GM21360 (cell line): Measurements from ENCODE around the gene PASD1.
A peak's percentile ranks its signal among the peaks of the same experiment; 100 is the strongest.
"Not testable (repeated sequence)": the region's sequence is repeated elsewhere in the genome, so short reads cannot be mapped to it uniquely, and the experiment has no call there.

Experiments
- ATAC-seq: cut with Tn5 transposase; IDR thresholded peaks from one replicate; pipeline ENCODE4 v1.9.1; 2021; ENCODE audit warnings: mild to moderate bottlenecking, moderate library complexity; ENCODE audit not compliant: unreplicated experiment

The PASD1 gene

DNA sequence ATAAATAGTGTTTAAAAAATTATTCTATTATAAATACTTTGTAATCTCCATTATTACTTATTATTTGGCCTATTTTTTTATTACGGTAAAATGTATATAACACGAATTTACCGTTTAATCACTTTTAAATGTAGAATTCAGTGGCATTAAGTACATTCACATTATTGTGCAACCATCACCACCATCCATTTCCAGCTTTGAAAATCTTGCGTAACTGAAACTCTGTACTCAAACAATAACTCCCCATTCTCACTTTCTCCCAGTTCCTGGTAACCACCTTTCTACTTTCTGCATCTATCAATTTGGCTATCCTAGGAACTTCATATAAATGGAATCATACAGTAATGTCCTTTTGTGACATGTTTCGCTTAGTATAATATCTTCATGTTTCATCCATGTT, 45.7 kb downstream of the PASD1 start:
- ATAC-seq = no peak

GRCh38 chrX:151621422-151621821, 57.9 kb downstream of the PASD1 start:
- ATAC-seq = no peak

DNA sequence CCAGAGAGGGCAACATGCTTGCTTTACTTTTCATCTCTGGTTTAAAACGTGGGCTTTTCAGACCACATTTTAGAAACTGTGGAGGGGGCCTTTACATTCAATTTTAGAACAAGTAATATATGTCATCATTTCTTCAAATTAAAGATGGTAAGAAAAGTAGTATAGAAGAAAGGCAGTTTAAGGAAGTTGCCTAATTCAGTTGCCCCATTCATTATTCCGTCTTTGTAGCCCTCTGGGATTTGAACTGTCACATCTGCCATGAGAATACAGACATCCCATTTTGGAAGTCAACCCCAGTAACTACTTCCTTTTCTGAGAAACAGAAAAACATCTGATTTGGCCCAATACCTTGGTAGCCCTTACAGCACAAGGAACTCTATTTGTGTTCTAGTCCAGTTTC, 61.2 kb downstream of the PASD1 start:
- ATAC-seq = no peak

DNA sequence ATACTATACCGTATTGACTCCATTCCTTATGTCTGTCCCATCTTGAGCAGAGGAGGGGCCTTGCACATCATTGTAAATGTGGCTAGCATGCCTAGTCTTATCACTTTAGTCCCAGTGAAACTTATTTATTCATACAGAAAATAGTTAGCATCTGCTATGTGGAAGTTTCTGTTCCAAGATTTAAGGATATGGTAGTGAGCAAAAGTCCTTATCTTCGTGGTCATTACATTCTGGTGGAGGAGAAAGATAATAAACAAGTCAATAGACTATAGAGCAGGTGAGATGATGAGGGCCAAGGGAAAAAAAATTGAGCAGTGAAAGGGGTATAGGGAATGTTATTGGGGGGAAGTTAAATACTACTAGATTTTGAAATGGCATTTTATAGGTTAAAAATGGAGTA, 68.3 kb downstream of the PASD1 start:
- ATAC-seq = no peak

DNA sequence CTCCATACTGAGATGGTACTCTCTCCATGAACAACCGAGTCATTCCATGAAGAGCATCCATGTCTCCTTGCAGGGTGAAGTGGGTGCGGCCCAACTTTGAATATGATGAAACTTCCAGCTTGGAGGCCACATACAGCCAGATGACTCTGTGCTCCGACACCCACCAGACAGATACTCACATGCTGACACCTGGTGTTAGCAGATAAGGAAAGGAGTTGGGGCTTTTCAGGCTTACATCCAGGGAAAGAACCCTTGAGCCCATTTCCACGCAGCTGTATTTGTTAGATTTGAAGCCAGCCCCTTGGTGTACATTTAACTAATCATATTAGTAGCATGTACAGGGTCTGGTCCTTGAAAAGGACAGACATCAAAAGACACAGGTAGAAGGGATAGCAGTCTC, 69.7 kb downstream of the PASD1 start:
- ATAC-seq = no peak

DNA sequence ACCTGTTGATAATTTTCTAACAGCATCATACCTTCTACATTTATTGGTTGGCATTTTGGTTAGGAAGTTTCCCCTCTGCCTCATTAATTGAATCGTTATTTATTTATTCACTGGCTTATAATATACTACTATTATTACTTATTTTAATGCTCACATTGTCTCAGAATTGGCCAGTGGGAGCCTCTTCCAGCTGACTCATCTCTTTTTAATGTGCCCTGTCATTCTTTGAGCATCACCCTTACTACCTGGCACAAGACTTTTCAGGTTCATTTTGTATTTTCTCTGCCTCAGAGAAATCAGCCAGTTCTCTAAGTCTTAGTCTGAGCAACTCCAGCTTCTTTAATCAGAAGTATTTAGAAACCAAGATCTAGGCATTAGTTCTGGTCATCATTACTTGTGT, 71.5 kb downstream of the PASD1 start:
- no peak for ATAC-seq

GRCh38 chrX:151641564-151641963, 78.1 kb downstream of the PASD1 start:
- ATAC-seq = no peak

GRCh38 chrX:151675121-151675746, 111.8 kb downstream of the PASD1 start:
- no peak for ATAC-seq

GRCh38 chrX:151676196-151676595, 112.7 kb downstream of the PASD1 start:
- ATAC-seq = no peak

GRCh38 chrX:151679798-151680402, 116.4 kb downstream of the PASD1 start:
- no peak for ATAC-seq

DNA sequence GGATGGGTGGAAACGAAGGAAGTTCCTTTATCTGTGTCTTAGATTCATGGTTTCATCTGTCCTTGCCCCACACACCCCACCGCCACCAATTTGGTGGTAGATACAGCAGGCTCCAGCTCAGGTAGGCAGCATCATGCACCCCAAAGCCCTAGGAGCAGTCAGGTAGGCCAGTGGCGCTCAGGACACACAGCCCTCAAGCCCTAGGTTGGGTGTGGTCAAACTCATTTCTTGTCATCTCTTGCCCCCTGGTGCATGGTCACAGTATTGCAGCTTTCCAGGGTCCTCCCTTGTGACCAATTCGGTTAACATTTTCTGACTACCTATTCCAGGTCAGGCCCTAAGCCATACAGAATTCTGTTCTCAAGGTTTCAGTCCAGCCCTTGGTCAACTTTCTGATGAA, 117.3 kb downstream of the PASD1 start:
- ATAC-seq = peak; percentile 97

DNA sequence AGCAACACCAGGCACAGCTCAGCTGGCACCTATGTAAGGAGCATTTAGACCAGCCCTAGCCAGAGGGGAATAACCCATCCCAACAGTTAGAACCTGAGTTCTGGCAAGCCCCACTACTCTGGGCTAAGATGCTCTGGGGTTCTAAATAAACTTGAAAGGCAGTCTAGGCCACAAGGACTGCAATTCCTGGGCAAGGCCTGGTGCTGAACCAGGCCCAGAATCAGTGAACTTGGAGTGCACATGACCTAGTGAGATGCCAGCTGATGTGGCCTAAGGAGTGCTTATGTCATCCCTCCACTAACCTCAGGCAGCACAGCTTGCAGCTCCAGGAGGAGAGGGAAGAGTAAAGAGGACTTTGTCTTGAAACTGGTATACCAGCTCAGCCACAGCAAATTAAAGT, 124.2 kb downstream of the PASD1 start:
- no peak for ATAC-seq

DNA sequence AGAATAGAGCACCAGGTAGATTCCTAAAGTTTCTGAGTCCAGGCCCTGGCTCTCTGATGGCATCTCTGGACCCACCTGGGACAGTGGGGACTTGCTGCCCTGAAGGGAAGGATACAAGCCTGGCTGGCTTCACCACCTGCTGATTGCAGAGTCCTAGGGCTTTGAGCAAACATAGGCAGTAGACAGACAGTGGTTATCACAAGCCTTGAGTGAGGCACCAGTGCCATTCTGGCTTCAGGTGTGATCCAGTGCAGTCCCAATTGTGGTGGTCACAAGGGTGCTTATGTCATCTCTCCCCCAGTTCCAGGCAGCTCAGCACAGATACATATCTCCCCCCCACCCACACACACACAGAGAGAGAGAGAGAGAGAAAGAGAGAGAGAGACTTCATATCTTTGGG, 125.2 kb downstream of the PASD1 start:
- no peak for ATAC-seq

DNA sequence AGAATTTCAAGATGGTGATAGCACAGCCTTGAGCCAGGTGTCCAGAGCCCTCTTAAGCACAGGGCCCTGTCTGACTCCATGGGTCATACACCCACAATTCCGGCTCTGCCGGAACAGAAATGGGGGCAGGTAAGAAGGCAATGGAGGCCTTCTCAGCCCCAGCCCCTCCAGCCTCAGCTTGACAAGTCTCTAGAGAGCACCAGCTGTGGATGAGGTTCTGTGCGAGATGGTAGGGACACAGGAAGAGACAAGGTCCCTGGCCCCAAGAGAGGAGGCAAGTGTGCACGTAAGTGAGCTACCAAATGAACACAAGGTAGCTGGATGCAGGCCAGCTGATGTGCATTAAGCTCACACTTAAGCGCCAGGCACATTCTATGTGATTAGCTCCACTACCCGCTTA, 129.3 kb downstream of the PASD1 start:
- no peak for ATAC-seq

GRCh38 chrX:151694121-151694520, 130.6 kb downstream of the PASD1 start:
- ATAC-seq = no peak

DNA sequence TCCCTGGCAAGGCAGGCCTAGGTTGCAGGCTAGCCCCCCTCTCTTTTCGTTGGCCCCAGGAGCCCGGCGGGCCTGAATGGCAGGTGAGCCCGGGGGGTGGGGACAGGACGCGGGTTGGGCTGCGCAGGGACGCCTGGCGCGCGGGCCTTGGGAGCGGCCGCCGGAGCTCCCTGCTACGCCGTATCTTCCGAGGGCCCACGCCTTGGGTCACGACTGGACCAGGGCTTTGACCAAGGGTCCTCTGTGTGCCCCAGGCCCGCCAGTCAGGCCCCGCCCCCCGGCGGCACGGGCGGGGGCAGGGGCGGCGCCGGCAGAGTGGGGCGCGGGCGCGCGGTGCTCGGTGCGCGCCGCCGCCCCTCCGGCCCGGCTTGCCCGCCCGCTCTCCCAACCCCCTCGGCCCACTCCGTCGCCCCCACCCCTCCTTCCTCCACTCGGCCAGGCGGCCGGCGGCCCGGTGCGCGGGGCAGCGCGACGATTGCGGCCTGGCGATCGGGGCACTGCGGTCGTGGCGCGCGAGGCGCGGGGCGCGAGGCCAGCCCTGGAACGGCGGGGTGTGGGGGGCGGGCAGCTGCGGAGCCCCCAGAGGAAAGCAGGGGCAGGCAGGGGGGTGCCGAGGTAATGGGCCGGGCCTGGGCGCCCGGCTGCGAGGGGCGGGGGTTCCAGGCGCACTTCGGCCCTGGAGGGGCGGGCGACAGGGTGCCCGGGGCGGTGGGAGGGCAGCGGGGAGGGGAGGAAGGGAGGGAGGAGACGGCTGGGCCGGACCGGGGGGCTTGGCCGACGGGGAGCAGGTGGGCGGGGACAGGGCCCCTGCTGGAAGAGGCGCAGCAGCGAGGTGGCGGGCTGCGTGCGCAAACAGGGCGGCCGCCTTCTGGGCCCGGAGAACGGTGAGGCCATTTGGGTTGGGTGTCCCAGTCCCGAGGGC, 131.4 kb downstream of the PASD1 start, which contains the start of gene PRRG3:
PRRG3 (plus strand) TSS at position 798 of the 922 bp plus-strand sequence. CDS start 3,357 bp downstream, outside the sequence.
- ATAC-seq = no peak

DNA sequence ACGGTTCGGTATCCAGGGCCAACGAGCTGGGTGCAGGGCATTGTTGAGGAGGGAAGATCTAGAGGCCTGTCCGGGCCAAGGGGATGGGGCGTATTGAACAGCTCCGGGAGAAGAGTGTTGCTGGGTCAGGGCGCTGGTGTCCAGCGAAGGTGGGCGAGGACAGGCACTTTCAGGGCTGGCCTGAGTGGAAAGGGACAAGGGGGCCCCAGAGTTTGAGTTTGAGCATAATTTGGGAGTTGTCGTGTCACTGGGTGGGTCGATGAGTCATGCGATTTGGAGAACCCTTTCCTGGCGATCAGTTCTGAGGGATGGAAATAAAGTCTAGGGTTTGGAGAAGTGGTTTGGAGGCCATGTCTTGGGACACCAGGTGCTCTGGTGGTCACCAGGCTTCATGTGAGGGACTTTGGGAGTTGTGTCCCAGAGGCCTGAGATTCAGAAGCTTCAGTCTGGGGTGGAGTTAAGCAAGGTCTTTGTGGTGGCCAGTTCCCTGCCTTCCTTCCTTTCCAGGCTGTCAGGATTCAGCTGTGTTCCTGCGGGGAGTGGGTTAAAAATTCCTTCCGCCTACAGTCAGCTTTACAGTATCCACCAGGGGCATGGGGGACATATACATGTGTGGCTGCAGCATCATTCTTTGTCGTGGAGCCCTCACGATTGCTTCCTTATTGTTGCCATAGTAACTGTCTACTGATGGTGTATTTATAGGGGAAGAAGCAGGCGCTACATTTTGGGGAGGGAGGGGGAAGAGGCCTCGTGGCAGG, 132.3 kb downstream of the PASD1 start:
- ATAC-seq = no peak

GRCh38 chrX:151697082-151697481, 133.6 kb downstream of the PASD1 start:
- not testable (repeated sequence) for ATAC-seq

DNA sequence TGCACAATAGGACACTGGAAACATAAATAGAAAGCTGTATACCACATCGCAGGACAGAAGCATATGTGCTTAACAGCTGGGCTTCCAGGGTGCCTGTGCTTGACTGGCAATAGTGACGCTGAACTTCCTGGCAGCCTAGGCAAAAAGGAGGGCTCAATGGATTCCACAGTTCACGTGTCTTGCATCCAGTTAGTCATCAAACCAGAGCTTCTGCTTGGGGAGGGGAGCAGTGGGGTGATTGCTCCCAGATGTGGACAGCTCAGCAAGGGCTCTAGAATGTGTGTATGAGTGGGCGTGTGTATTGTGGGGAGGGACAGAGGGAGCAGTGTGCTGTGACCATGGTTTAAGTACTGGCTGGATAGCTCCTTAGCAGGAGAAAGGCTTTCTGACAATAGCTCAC, 134.0 kb downstream of the PASD1 start:
- ATAC-seq = no peak

DNA sequence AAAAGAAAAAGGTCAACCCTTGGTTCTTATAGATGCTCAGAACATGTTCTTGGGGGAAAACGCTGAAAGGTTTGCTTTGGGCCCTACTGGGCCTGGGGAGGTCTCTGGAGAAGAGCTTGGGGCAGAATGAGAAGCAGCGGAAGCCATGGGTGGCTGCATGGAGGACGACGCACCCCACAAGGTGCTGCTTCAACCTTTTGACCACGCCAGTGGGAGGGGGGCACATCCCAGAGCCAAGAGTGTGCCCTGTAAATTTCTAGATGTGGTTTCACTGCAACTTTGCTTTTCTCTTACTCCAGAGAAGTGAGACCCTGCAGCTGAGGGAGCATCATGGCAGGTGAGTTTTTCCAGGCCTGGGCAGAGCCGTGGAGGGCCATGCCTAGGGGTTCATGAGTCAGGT, 135.0 kb downstream of the PASD1 start:
- no peak for ATAC-seq

- ATAC-seq = no peak
Observed at GRCh38 chrX:151699746-151700145, 136.3 kb downstream of the PASD1 start.
